Liver (tissue), 3 donors: ENCODE measurements around the gene PKMYT1.

Experiments used
- CTCF ChIP-seq: fragments of 150-350 bp; IDR thresholded peaks from 2 replicates; pipeline ENCODE4 v1.5.1; 2017; ENCODE audit warnings: improper control_type of control experiment, low read depth, low read length; ENCODE audit not compliant: missing input control
- GABPA ChIP-seq, 2 donors: IDR thresholded peaks in 1 of 2; conservative IDR thresholded peaks in 1 of 2; 2 replicates each; pipeline ENCODE4 v1.6.1; 2016; ENCODE audit warnings: antibody characterized with exemption in 2 of 2, mild to moderate bottlenecking in 1 of 2, moderate library complexity in 1 of 2
- JUND ChIP-seq, 2 donors: IDR thresholded peaks; 2 replicates each; pipeline ENCODE4 v1.6.1; 2016; ENCODE audit warnings: antibody characterized with exemption in 2 of 2
- MAX ChIP-seq: IDR thresholded peaks from 2 replicates; pipeline ENCODE4 v1.6.1; 2016; ENCODE audit warnings: antibody characterized with exemption
- TAF1 ChIP-seq: conservative IDR thresholded peaks from 2 replicates; pipeline ENCODE4 v1.6.1; 2016; ENCODE audit warnings: antibody characterized with exemption, mild to moderate bottlenecking
- donor health status: healthy.
- donor health status: healthy.

GRCh38 chr16:2942045-2942444, 38.2 kb downstream of the PKMYT1 start:
- TF ChIP-seq CTCF, result no peak
- TF ChIP-seq JUND (IDR thresholded peaks at IDR 0.05), result no peak
- TF ChIP-seq MAX, result no peak
- no peak for TF ChIP-seq TAF1
- no peak for TF ChIP-seq GABPA (IDR thresholded peaks at IDR 0.05 in 1 of 2, conservative IDR thresholded peaks at IDR 0.05 in 1 of 2)
